ENCODE data around the gene DALRD3.

DNA sequence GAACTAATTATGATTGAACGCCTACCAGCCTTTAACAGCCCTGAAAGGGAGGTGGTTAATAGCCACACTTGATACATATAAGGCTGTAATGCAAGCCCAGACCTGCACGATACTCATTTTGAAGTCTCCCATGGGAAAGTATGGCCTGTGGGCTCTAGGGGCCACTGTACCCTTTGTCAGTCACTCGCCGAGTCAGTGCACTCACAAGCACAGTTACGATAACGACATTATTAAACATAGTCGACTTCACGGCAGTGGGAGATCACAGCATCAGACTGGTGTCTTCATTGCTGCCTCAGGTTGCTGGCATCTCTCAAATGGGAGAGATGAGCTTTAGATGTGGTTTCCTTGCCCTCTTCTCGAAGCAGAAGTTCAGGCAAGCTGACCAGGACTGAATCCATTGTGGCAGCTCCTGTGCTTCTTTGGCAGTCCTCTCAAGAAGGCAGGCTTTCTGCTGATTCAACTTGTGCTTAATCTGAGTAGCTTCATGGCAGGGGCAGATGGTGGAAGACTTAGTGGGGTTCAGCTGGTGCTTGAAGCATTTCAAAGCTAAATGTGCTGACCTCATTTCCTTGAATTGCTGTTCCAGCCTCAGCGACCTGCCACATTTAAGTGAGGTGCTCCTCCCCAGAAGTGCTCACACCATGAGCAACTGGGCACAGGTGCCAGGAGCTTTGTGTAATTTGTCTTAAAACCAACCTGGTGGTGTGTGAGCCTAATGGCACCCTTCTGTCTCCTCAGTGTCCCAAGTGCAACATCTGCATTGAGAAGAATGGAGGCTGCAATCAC is 44.1 kb downstream of the DALRD3 start:
- TF ChIP-seq, protein P1, sequence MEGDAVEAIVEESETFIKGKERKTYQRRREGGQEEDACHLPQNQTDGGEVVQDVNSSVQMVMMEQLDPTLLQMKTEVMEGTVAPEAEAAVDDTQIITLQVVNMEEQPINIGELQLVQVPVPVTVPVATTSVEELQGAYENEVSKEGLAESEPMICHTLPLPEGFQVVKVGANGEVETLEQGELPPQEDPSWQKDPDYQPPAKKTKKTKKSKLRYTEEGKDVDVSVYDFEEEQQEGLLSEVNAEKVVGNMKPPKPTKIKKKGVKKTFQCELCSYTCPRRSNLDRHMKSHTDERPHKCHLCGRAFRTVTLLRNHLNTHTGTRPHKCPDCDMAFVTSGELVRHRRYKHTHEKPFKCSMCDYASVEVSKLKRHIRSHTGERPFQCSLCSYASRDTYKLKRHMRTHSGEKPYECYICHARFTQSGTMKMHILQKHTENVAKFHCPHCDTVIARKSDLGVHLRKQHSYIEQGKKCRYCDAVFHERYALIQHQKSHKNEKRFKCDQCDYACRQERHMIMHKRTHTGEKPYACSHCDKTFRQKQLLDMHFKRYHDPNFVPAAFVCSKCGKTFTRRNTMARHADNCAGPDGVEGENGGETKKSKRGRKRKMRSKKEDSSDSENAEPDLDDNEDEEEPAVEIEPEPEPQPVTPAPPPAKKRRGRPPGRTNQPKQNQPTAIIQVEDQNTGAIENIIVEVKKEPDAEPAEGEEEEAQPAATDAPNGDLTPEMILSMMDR (IDR thresholded peaks at IDR 0.05): no peak
- no peak for TF ChIP-seq POLR2A (IDR thresholded peaks at IDR 0.05)
